ENCODE results near the gene SERTAD4.

Gene SERTAD4

GRCh38 chr1:210257698-210258529 lies 25.3 kb downstream of the SERTAD4 start:
- Histone ChIP-seq H3K27me3 (ENCODE audit: insufficient read depth, poor library complexity, severe bottlenecking) (peaks cover 21% of the 10 kb centered on the region), H3K4me3 (replicated peaks; ENCODE audit: insufficient read depth, low read length) (no peak overlapping the region), H3K27ac (replicated peaks) (no peak overlapping the region)
- no peak for TF ChIP-seq GABPA (IDR thresholded peaks at IDR 0.05; ENCODE audit: low read depth)
- no peak for TF ChIP-seq POLR2AphosphoS5 (IDR thresholded peaks at IDR 0.05; ENCODE audit: low read depth)
- TF ChIP-seq REST (IDR thresholded peaks at IDR 0.05; ENCODE audit: insufficient replicate concordance, low read depth): no peak
- TF ChIP-seq CTCF (IDR thresholded peaks at IDR 0.05; ENCODE audit: insufficient read depth, low read length): no peak
- DNase-seq (ENCODE audit: low read depth in 1 of 2, low spot score in 1 of 2): no peak

GRCh38 chr1:210259561-210259960 lies 27.0 kb downstream of the SERTAD4 start:
- no peak overlapping the region for H3K27ac ChIP-seq (replicated peaks)
- peaks cover 6% of the 10 kb centered on the region for H3K27me3 ChIP-seq (ENCODE audit: insufficient read depth, poor library complexity, severe bottlenecking)
- DNase-seq (ENCODE audit: low read depth in 1 of 2, low spot score in 1 of 2): no peak
- no peak for TF ChIP-seq SPI1 (IDR thresholded peaks at IDR 0.05; ENCODE audit: borderline replicate concordance, low read depth)
- TF ChIP-seq GABPA (IDR thresholded peaks at IDR 0.05; ENCODE audit: low read depth): no peak
- no peak for TF ChIP-seq POLR2AphosphoS5 (IDR thresholded peaks at IDR 0.05; ENCODE audit: low read depth)
- no peak for TF ChIP-seq REST (IDR thresholded peaks at IDR 0.05; ENCODE audit: insufficient replicate concordance, low read depth)
- TF ChIP-seq CTCF (IDR thresholded peaks at IDR 0.05; ENCODE audit: insufficient read depth, low read length): no peak
- no peak overlapping the region for H3K4me3 ChIP-seq (replicated peaks; ENCODE audit: insufficient read depth, low read length)

GRCh38 chr1:210260096-210260495 lies 27.5 kb downstream of the SERTAD4 start:
- peaks cover under 1% of the 10 kb centered on the region for H3K27me3 ChIP-seq (ENCODE audit: insufficient read depth, poor library complexity, severe bottlenecking)
- H3K27ac ChIP-seq (replicated peaks): no peak overlapping the region
- DNase-seq (ENCODE audit: low read depth in 1 of 2, low spot score in 1 of 2): no peak
- TF ChIP-seq REST (IDR thresholded peaks at IDR 0.05; ENCODE audit: insufficient replicate concordance, low read depth) (no peak), SPI1 (IDR thresholded peaks at IDR 0.05; ENCODE audit: borderline replicate concordance, low read depth) (no peak), CTCF (IDR thresholded peaks at IDR 0.05; ENCODE audit: insufficient read depth, low read length) (no peak), POLR2AphosphoS5 (IDR thresholded peaks at IDR 0.05; ENCODE audit: low read depth) (no peak), GABPA (IDR thresholded peaks at IDR 0.05; ENCODE audit: low read depth) (no peak)
- H3K4me3 ChIP-seq (replicated peaks; ENCODE audit: insufficient read depth, low read length): no peak overlapping the region
